Cardiac muscle cell (in vitro differentiated cells and primary cell): ENCODE results near the gene MAPK6. TPM values are rescaled to one million over a fixed set of nuclear protein-coding genes. Genes with fewer than 3 reads are reported as not detected.

Source experiments
- DNase-seq, 2 donors: peaks; one replicate each; pipeline versions ENCODE4 v3.0.0 to v3.0.0-alpha.2; 2010 to 2017; ENCODE audit warnings: low read depth in 1 of 2, low spot score in 1 of 2
- H3K27ac ChIP-seq: fragments of 200-600 bp; sonication (generic); 2 replicates; pipeline ENCODE4 v1.5.1; 2016
- H3K27me3 ChIP-seq: fragments of 200-600 bp; sonication (generic); 2 replicates; pipeline ENCODE4 v1.6.0; 2016; ENCODE audit warnings: control low read depth
- H3K36me3 ChIP-seq: fragments of 200-600 bp; sonication (generic); 2 replicates; pipeline ENCODE4 v1.5.1; 2016; ENCODE audit warnings: control low read depth
- H3K4me1 ChIP-seq: fragments of 200-600 bp; sonication (generic); 2 replicates; pipeline ENCODE4 v1.8.1; 2017; ENCODE audit warnings: low read depth, mild to moderate bottlenecking, mixed run types
- H3K4me3 ChIP-seq: fragments of 200-600 bp; sonication (generic); 2 replicates; pipeline ENCODE4 v1.5.1; 2016; ENCODE audit warnings: mild to moderate bottlenecking
- H3K9me3 ChIP-seq: fragments of 200-600 bp; sonication (generic); 2 replicates; pipeline ENCODE4 v1.5.1; 2017; ENCODE audit warnings: low read depth, mild to moderate bottlenecking, control low read depth
- CTCF ChIP-seq: IDR thresholded peaks from 2 replicates; pipeline ENCODE4 v1.5.1; 2012; ENCODE audit warnings: low read depth, mild to moderate bottlenecking, low read length
- polyA plus RNA-seq: library from polyadenylated mRNA; unstranded; fragments of >200 nt; fragmentation: Nextera tagmentation; extraction: Ambion mirVana; gene quantifications from 2 replicates; pipeline ENCODE4 v1.2.1, GENCODE V29; 2016
- total RNA-seq: library from RNA; depleted of rRNA; stranded (reverse); fragments of >200 nt; gene quantifications from 2 replicates; pipeline ENCODE4 v1.2.3, GENCODE V29; 2016

The MAPK6 gene
- total and polyA plus RNA-seq, 2 experiments from 2014 or later: 14.1 to 24.7 TPM

GRCh38 chr15:52101542-52102323 lies 82.7 kb downstream of the MAPK6 start:
- no peaks in the 10 kb centered on the region for H3K4me1 ChIP-seq

GRCh38 chr15:52102463-52102862 lies 83.4 kb downstream of the MAPK6 start:
- Histone ChIP-seq H3K36me3 (no peaks in the 10 kb centered on the region), H3K27ac (no peak overlapping the region), H3K9me3 (no peaks in the 10 kb centered on the region), H3K27me3 (no peaks in the 10 kb centered on the region), H3K4me1 (no peaks in the 10 kb centered on the region), H3K4me3 (no peak overlapping the region)
- TF ChIP-seq CTCF: no peak
- peak in 1 of 2 donors; percentile 77 for DNase-seq

More at GRCh38 chr15:52101542-52102323, 82.7 kb downstream of the MAPK6 start:
- no peak for TF ChIP-seq CTCF
- no peak for DNase-seq
- H3K9me3 ChIP-seq: no peaks in the 10 kb centered on the region
- H3K27ac ChIP-seq: no peak overlapping the region
- no peak overlapping the region for H3K4me3 ChIP-seq
- H3K36me3 ChIP-seq: no peaks in the 10 kb centered on the region
- no peaks in the 10 kb centered on the region for H3K27me3 ChIP-seq

GRCh38 chr15:52103217-52104207 lies 84.5 kb downstream of the MAPK6 start:
- H3K27me3 ChIP-seq: no peaks in the 10 kb centered on the region
- DNase-seq: peak in 1 of 2 donors; percentile 92
- H3K36me3 ChIP-seq: no peaks in the 10 kb centered on the region
- no peak overlapping the region for H3K4me3 ChIP-seq
- H3K4me1 ChIP-seq: no peaks in the 10 kb centered on the region
- H3K27ac ChIP-seq: no peak overlapping the region
- TF ChIP-seq CTCF: no peak
- H3K9me3 ChIP-seq: no peaks in the 10 kb centered on the region

GRCh38 chr15:52104532-52105004 lies 85.5 kb downstream of the MAPK6 start:
- Histone ChIP-seq H3K9me3 (no peaks in the 10 kb centered on the region), H3K4me1 (no peaks in the 10 kb centered on the region), H3K4me3 (no peak overlapping the region), H3K27ac (no peak overlapping the region), H3K36me3 (no peaks in the 10 kb centered on the region), H3K27me3 (no peaks in the 10 kb centered on the region)
- no peak for TF ChIP-seq CTCF
- DNase-seq: no peak

DNA sequence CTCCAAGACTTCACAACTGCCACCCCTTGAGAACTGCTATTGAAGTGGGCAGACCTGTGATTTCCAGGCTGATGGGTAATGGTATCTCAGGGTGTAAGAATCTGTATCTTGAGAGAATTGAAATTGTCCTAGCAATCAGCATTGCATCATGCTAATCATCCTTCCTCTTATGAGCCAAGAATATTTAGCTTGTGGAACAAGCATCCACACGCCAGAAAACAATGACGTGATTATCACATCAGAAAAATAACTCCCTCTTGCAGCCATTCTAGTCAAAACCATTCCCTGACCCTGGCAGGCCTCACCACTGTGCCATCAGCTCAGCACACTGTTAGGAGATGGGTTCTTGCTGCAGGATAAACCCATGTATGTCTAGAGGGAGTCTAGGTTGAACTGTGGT lies 86.8 kb downstream of the MAPK6 start:
- DNase-seq: no peak
- H3K27me3 ChIP-seq: peaks cover 10% of the 10 kb centered on the region
- no peak overlapping the region for H3K4me3 ChIP-seq
- no peak for TF ChIP-seq CTCF
- H3K27ac ChIP-seq: no peak overlapping the region
- no peaks in the 10 kb centered on the region for H3K9me3 ChIP-seq
- H3K36me3 ChIP-seq: no peaks in the 10 kb centered on the region
- H3K4me1 ChIP-seq: no peaks in the 10 kb centered on the region
